ENCODE data around the gene RAD18. TPM values are rescaled to one million over a fixed set of nuclear protein-coding genes. Genes with fewer than 3 reads are reported as not detected.

RAD18 gene
- total RNA-seq, 2 experiments from 2014 or later = 29.9 to 38.3 TPM

- H3K9me3 Mint-ChIP-seq = no peaks in the 10 kb centered on the region
- no peak overlapping the region for H3K4me3 Mint-ChIP-seq
- POLR2A ChIA-PET = no interaction called here
- H3K27me3 Mint-ChIP-seq = no peaks in the 10 kb centered on the region
- no peaks in the 10 kb centered on the region for H3K4me1 Mint-ChIP-seq
- no peak for DNase-seq
- no peaks in the 10 kb centered on the region for H3K36me3 Mint-ChIP-seq (ENCODE audit: low read depth)
- CTCF ChIA-PET = no interaction called here
- no peak overlapping the region for H3K27ac Mint-ChIP-seq
These were observed 107.2 kb downstream of the RAD18 start for GRCh38 chr3:8856071-8856470.

- no peak for DNase-seq
- no peaks in the 10 kb centered on the region for H3K9me3 Mint-ChIP-seq
- H3K27me3 Mint-ChIP-seq = no peaks in the 10 kb centered on the region
- no peaks in the 10 kb centered on the region for H3K4me1 Mint-ChIP-seq
- ChIA-PET POLR2A (no interaction called here), CTCF (no interaction called here)
- H3K27ac Mint-ChIP-seq = no peak overlapping the region
- H3K4me3 Mint-ChIP-seq = no peak overlapping the region
- no peaks in the 10 kb centered on the region for H3K36me3 Mint-ChIP-seq (ENCODE audit: low read depth)
These were observed 108.6 kb downstream of the RAD18 start for GRCh38 chr3:8854656-8855055.

GRCh38 chr3:8853081-8853480, 110.2 kb downstream of the RAD18 start:
- no peaks in the 10 kb centered on the region for H3K4me1 Mint-ChIP-seq
- no peak overlapping the region for H3K4me3 Mint-ChIP-seq
- no peaks in the 10 kb centered on the region for H3K9me3 Mint-ChIP-seq
- POLR2A ChIA-PET = no interaction called here
- no peaks in the 10 kb centered on the region for H3K36me3 Mint-ChIP-seq (ENCODE audit: low read depth)
- H3K27me3 Mint-ChIP-seq = no peaks in the 10 kb centered on the region
- no peak for DNase-seq
- CTCF ChIA-PET = interaction anchor here (0.8 kb wide), 1 partner anchor 13 kb away, joined by 3 read pairs; no protein-coding TSS in a partner anchor
- H3K27ac Mint-ChIP-seq = no peak overlapping the region

GRCh38 chr3:8852511-8852910, 110.8 kb downstream of the RAD18 start:
- no peak for DNase-seq
- H3K4me3 Mint-ChIP-seq = no peak overlapping the region
- no peaks in the 10 kb centered on the region for H3K4me1 Mint-ChIP-seq
- no peaks in the 10 kb centered on the region for H3K36me3 Mint-ChIP-seq (ENCODE audit: low read depth)
- no peak overlapping the region for H3K27ac Mint-ChIP-seq
- H3K27me3 Mint-ChIP-seq = no peaks in the 10 kb centered on the region
- CTCF ChIA-PET = no interaction called here
- no peaks in the 10 kb centered on the region for H3K9me3 Mint-ChIP-seq
- POLR2A ChIA-PET = no interaction called here

- no peak overlapping the region for H3K27ac Mint-ChIP-seq
- no peak for DNase-seq
- no peaks in the 10 kb centered on the region for H3K27me3 Mint-ChIP-seq
- H3K9me3 Mint-ChIP-seq = no peaks in the 10 kb centered on the region
- ChIA-PET POLR2A (no interaction called here), CTCF (interaction anchor here (0.9 to 1.2 kb wide), 2 partner anchors 11 to 20 kb away, joined by 3 read pairs; no protein-coding TSS in a partner anchor)
- H3K4me1 Mint-ChIP-seq = no peaks in the 10 kb centered on the region
- no peak overlapping the region for H3K4me3 Mint-ChIP-seq
- no peaks in the 10 kb centered on the region for H3K36me3 Mint-ChIP-seq (ENCODE audit: low read depth)
These were observed 111.6 kb downstream of the RAD18 start for GRCh38 chr3:8851703-8852102.

GRCh38 chr3:8848696-8849131, 114.6 kb downstream of the RAD18 start:
- CTCF ChIA-PET = interaction anchor here (1.4 kb wide), 1 partner anchor 11 kb away, joined by 3 read pairs; no protein-coding TSS in a partner anchor
- no peaks in the 10 kb centered on the region for H3K36me3 Mint-ChIP-seq (ENCODE audit: low read depth)
- no peak overlapping the region for H3K4me3 Mint-ChIP-seq
- H3K9me3 Mint-ChIP-seq = no peaks in the 10 kb centered on the region
- H3K27me3 Mint-ChIP-seq = no peaks in the 10 kb centered on the region
- POLR2A ChIA-PET = no interaction called here
- no peaks in the 10 kb centered on the region for H3K4me1 Mint-ChIP-seq
- DNase-seq = no peak
- H3K27ac Mint-ChIP-seq = no peak overlapping the region

GRCh38 chr3:8847317-8847716, 116.0 kb downstream of the RAD18 start:
- DNase-seq = no peak
- Mint-ChIP-seq H3K36me3 (ENCODE audit: low read depth) (no peaks in the 10 kb centered on the region), H3K4me3 (no peak overlapping the region), H3K27ac (no peak overlapping the region), H3K4me1 (no peaks in the 10 kb centered on the region), H3K9me3 (no peaks in the 10 kb centered on the region), H3K27me3 (no peaks in the 10 kb centered on the region)
- ChIA-PET CTCF (interaction anchor here (1.4 kb wide), 1 partner anchor 12 kb away, joined by 3 read pairs; no protein-coding TSS in a partner anchor), POLR2A (no interaction called here)

GRCh38 chr3:8846176-8846575, 117.1 kb downstream of the RAD18 start:
- H3K36me3 Mint-ChIP-seq (ENCODE audit: low read depth) = no peaks in the 10 kb centered on the region
- H3K27ac Mint-ChIP-seq = no peak overlapping the region
- no peak for DNase-seq
- H3K4me3 Mint-ChIP-seq = no peak overlapping the region
- ChIA-PET POLR2A (no interaction called here), CTCF (no interaction called here)
- no peaks in the 10 kb centered on the region for H3K4me1 Mint-ChIP-seq
- H3K9me3 Mint-ChIP-seq = no peaks in the 10 kb centered on the region
- H3K27me3 Mint-ChIP-seq = no peaks in the 10 kb centered on the region

- ChIA-PET POLR2A (no interaction called here), CTCF (interaction anchor here (1.4 kb wide), 1 partner anchor 9 kb away, joined by 4 read pairs; no protein-coding TSS in a partner anchor)
- Mint-ChIP-seq H3K4me3 (no peak overlapping the region), H3K36me3 (ENCODE audit: low read depth) (no peaks in the 10 kb centered on the region), H3K4me1 (no peaks in the 10 kb centered on the region), H3K9me3 (no peaks in the 10 kb centered on the region), H3K27me3 (no peaks in the 10 kb centered on the region), H3K27ac (no peak overlapping the region)
- no peak for DNase-seq
These were observed 117.6 kb downstream of the RAD18 start for GRCh38 chr3:8845641-8846040.

- Mint-ChIP-seq H3K4me1 (no peaks in the 10 kb centered on the region), H3K9me3 (no peaks in the 10 kb centered on the region), H3K27ac (no peak overlapping the region), H3K36me3 (ENCODE audit: low read depth) (no peaks in the 10 kb centered on the region), H3K27me3 (no peaks in the 10 kb centered on the region), H3K4me3 (no peak overlapping the region)
- POLR2A ChIA-PET = no interaction called here
- DNase-seq = no peak
- CTCF ChIA-PET = no interaction called here
These were observed 119.9 kb downstream of the RAD18 start for GRCh38 chr3:8843347-8843746.

GRCh38 chr3:8842293-8842692, 121.0 kb downstream of the RAD18 start:
- H3K27ac Mint-ChIP-seq = no peak overlapping the region

GRCh38 chr3:8841472-8841871, 121.8 kb downstream of the RAD18 start:
- CTCF ChIA-PET = no interaction called here
- H3K36me3 Mint-ChIP-seq (ENCODE audit: low read depth) = no peaks in the 10 kb centered on the region
- no peak overlapping the region for H3K27ac Mint-ChIP-seq
- H3K27me3 Mint-ChIP-seq = no peaks in the 10 kb centered on the region
- no peaks in the 10 kb centered on the region for H3K9me3 Mint-ChIP-seq
- POLR2A ChIA-PET = no interaction called here
- no peaks in the 10 kb centered on the region for H3K4me1 Mint-ChIP-seq
- no peak for DNase-seq
- no peak overlapping the region for H3K4me3 Mint-ChIP-seq

More at GRCh38 chr3:8842293-8842692, 121.0 kb downstream of the RAD18 start:
- H3K4me1 Mint-ChIP-seq = no peaks in the 10 kb centered on the region
- H3K36me3 Mint-ChIP-seq (ENCODE audit: low read depth) = no peaks in the 10 kb centered on the region
- DNase-seq = no peak
- no peaks in the 10 kb centered on the region for H3K9me3 Mint-ChIP-seq
- POLR2A ChIA-PET = no interaction called here
- CTCF ChIA-PET = no interaction called here
- H3K4me3 Mint-ChIP-seq = no peak overlapping the region
- H3K27me3 Mint-ChIP-seq = no peaks in the 10 kb centered on the region

- no peaks in the 10 kb centered on the region for H3K9me3 Mint-ChIP-seq
- POLR2A ChIA-PET = no interaction called here
These were observed 122.7 kb downstream of the RAD18 start for GRCh38 chr3:8840556-8840955.

GRCh38 chr3:8839607-8840325, 123.5 kb downstream of the RAD18 start:
- H3K27me3 Mint-ChIP-seq = no peaks in the 10 kb centered on the region
- H3K27ac Mint-ChIP-seq = no peak overlapping the region
- no peaks in the 10 kb centered on the region for H3K4me1 Mint-ChIP-seq
- POLR2A ChIA-PET = no interaction called here
- CTCF ChIA-PET = interaction anchor here (1.2 kb wide), 1 partner anchor 26 kb away, joined by 3 read pairs; no protein-coding TSS in a partner anchor
- H3K9me3 Mint-ChIP-seq = no peaks in the 10 kb centered on the region
- H3K4me3 Mint-ChIP-seq = no peak overlapping the region
- no peak for DNase-seq
- H3K36me3 Mint-ChIP-seq (ENCODE audit: low read depth) = no peaks in the 10 kb centered on the region

More at GRCh38 chr3:8840556-8840955, 122.7 kb downstream of the RAD18 start:
- Mint-ChIP-seq H3K27ac (no peak overlapping the region), H3K4me1 (no peaks in the 10 kb centered on the region), H3K27me3 (no peaks in the 10 kb centered on the region), H3K36me3 (ENCODE audit: low read depth) (no peaks in the 10 kb centered on the region), H3K4me3 (no peak overlapping the region)
- no peak for DNase-seq
- CTCF ChIA-PET = no interaction called here
